ENCODE measurements around the gene CNOT1.
"Not testable (repeated sequence)": the region's sequence is repeated elsewhere in the genome, so short reads cannot be mapped to it uniquely, and the experiment has no call there.

DNA sequence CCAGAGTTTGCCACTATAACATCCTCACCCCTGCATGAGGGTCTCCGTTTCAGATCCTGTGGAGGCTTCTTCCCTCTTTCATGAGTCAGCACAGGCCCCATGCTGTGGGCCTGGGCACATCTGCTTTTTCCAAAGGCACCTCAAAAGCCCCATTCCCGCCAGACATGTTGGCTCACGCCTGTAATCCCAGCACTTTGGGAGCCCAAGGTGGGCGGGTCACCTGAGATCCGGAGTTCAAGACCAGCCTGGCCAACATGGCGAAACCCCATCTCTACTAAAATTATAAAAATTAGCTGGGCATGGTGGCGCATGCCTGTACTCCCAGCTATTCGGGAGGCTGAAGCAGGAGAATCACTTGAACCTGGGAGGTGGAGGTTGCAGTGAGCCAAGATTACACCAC is 139.1 kb downstream of the CNOT1 start:
- TF ChIP-seq CTCF, POLR2A (IDR thresholded peaks at IDR 0.05): not testable (repeated sequence)

Measured in right lobe of liver (tissue), 4 donors.